HEK293 (cell line): Measurements from ENCODE around the gene CREB5.

Source experiments
- PRDM1 ChIP-seq: fragments of 450-650 bp; formaldehyde crosslinking; IDR thresholded peaks from 2 replicates; pipeline ENCODE4; 2016; ENCODE audit warnings: missing biosample characterization, missing genetic modification characterization
- ZNF121 ChIP-seq: fragments of 450-650 bp; formaldehyde crosslinking; IDR thresholded peaks from 2 replicates; pipeline ENCODE4 v1.5.1; 2016; ENCODE audit warnings: missing biosample characterization, missing genetic modification characterization
- TF ChIP-seq, protein P1 (sequence below): fragments of 450-650 bp; formaldehyde crosslinking; IDR thresholded peaks from 2 replicates; pipeline ENCODE4 v1.5.1; 2016; ENCODE audit warnings: missing biosample characterization, missing genetic modification characterization

DNA sequence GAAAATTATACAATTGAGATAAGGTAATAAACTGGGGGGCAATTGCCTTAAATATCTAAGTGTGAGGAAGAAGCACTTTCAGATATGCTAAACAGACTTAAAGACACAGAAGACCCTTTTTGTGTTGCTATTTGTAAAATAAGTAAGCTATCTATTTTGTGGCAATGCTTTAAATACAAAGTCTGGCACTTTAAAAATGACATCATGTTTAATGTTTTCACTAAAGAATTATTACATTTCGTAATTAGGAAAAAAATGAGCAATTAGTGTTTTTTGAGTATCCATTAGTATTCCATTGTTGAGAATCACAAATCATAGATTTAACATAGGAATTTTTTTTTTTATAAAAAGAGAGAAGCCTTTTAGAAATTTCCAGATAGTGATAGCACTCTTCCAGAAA is 2.1 kb downstream of the CREB5 start:
- TF ChIP-seq PRDM1 (no peak), ZNF121 (tag by site-specific recombination) (no peak)
- TF ChIP-seq, protein P1, sequence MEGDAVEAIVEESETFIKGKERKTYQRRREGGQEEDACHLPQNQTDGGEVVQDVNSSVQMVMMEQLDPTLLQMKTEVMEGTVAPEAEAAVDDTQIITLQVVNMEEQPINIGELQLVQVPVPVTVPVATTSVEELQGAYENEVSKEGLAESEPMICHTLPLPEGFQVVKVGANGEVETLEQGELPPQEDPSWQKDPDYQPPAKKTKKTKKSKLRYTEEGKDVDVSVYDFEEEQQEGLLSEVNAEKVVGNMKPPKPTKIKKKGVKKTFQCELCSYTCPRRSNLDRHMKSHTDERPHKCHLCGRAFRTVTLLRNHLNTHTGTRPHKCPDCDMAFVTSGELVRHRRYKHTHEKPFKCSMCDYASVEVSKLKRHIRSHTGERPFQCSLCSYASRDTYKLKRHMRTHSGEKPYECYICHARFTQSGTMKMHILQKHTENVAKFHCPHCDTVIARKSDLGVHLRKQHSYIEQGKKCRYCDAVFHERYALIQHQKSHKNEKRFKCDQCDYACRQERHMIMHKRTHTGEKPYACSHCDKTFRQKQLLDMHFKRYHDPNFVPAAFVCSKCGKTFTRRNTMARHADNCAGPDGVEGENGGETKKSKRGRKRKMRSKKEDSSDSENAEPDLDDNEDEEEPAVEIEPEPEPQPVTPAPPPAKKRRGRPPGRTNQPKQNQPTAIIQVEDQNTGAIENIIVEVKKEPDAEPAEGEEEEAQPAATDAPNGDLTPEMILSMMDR (tag by site-specific recombination) = no peak
